Coronary artery (tissue), 2 donors: ENCODE results near the gene ZNF827.

Source experiments
- DNase-seq: peaks from one replicate; pipeline ENCODE4 v3.0.0-alpha.2; 2017; ENCODE audit warnings: low spot score
- H3K27ac ChIP-seq, 2 donors: fragments of 200-600 bp; sonication (generic); one replicate each; pipeline ENCODE4 v1.5.1; 2016 to 2019
- H3K4me3 ChIP-seq: fragments of 200-600 bp; sonication (generic); 2 replicates; pipeline ENCODE4 v1.5.1; 2016; ENCODE audit warnings: mild to moderate bottlenecking, moderate library complexity
- CTCF ChIP-seq: fragments of 200-600 bp; sonication (generic); IDR thresholded peaks from one replicate; pipeline ENCODE4 v1.5.1; 2019; ENCODE audit warnings: antibody characterized with exemption

The ZNF827 gene

GRCh38 chr4:145755802-145756201, 182.8 kb downstream of the ZNF827 start:
- no peak for TF ChIP-seq CTCF
- DNase-seq, result no peak
- H3K27ac ChIP-seq, result no peak overlapping the region
- no peak overlapping the region for H3K4me3 ChIP-seq

GRCh38 chr4:145743641-145744040, 195.0 kb downstream of the ZNF827 start:
- no peak overlapping the region for H3K27ac ChIP-seq
- no peak overlapping the region for H3K4me3 ChIP-seq
- no peak for DNase-seq
- TF ChIP-seq CTCF, result no peak

GRCh38 chr4:145740806-145741205, 197.8 kb downstream of the ZNF827 start:
- no peak for DNase-seq
- H3K27ac ChIP-seq, result no peak overlapping the region
- no peak for TF ChIP-seq CTCF
- no peak overlapping the region for H3K4me3 ChIP-seq

- Histone ChIP-seq H3K4me3 (no peak overlapping the region), H3K27ac (no peak overlapping the region)
- no peak for TF ChIP-seq CTCF
- no peak for DNase-seq
Measured at GRCh38 chr4:145739845-145740244, 198.8 kb downstream of the ZNF827 start.

GRCh38 chr4:145736241-145736831, 202.3 kb downstream of the ZNF827 start:
- H3K4me3 ChIP-seq, result peak overlapping the region; percentile 8
- peak overlapping the region; percentile 99 for H3K27ac ChIP-seq
- peak; percentile 84 for DNase-seq
- no peak for TF ChIP-seq CTCF

- Histone ChIP-seq H3K27ac (peak overlapping the region; percentile 99), H3K4me3 (peak overlapping the region; percentile 8)
- no peak for TF ChIP-seq CTCF
- DNase-seq, result no peak
Measured at GRCh38 chr4:145735827-145736226, 202.8 kb downstream of the ZNF827 start.

GRCh38 chr4:145735347-145735675, 203.3 kb downstream of the ZNF827 start:
- DNase-seq, result no peak
- TF ChIP-seq CTCF, result no peak
- Histone ChIP-seq H3K4me3 (peak overlapping the region; percentile 46), H3K27ac (peak overlapping the region; percentile 99)
